HG03439 (cell line): ENCODE data around the gene LEPROT.
"Not testable (repeated sequence)": the region's sequence is repeated elsewhere in the genome, so short reads cannot be mapped to it uniquely, and the experiment has no call there.

Experiments used
- ATAC-seq: cut with Tn5 transposase; IDR thresholded peaks from one replicate; pipeline ENCODE4 v1.9.1; 2021; ENCODE audit warnings: mild to moderate bottlenecking, moderate library complexity; ENCODE audit not compliant: unreplicated experiment

LEPROT gene

GRCh38 chr1:65435987-65436386 lies 15.5 kb downstream of the LEPROT start:
- ATAC-seq = no peak

- ATAC-seq = no peak
These were observed 17.1 kb downstream of the LEPROT start for GRCh38 chr1:65437616-65438015.

DNA sequence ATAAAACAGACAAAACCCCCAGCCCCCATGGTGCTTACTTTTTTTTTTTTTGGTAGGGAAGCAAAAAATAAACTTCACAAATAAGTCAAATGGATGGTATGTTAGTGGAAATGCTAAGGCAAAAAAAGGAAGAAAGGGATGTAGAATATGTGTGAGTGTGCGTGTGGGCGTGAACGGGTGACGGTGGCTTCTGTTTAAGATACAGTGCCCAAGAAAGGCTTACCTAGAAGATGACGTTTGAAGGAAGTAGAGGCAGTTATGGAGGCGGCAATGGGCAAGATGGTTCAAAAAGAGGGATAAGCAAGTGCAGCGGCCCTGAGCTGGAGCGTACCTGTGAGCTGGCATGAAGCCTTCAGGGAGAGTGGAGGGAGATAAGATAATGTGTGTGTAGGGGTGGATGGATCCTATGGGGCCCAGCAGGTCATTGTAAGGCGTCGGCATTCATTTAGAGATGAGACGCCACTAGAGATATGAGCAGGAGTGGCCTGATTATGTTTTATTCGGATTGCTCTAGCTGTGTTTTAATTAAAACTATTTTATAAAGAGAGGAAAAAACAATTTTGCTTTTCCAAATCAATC lies 19.9 kb downstream of the LEPROT start:
- no peak for ATAC-seq

- no peak for ATAC-seq
These were observed 20.4 kb downstream of the LEPROT start for GRCh38 chr1:65440915-65441314.

GRCh38 chr1:65441464-65441863 lies 21.0 kb downstream of the LEPROT start:
- ATAC-seq = no peak

GRCh38 chr1:65442442-65442841 lies 22.0 kb downstream of the LEPROT start:
- no peak for ATAC-seq

DNA sequence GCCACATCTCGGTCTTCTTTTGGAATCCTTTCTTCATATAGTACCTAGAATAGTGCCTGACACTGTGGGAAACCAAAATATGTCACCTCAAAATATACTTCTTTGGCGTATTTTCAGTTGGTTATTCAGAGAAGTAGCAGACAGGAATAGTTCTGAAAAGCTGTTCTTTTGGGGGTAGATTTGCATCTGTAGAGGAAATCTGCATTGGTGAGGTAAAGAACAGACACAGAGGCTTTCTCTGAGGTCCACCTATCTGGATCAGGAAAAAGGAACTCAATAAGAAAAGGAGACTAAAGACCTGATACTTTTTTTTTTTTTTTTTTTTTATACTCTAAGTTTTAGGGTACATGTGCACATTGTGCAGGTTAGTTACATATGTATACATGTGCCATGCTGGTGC lies 23.2 kb downstream of the LEPROT start:
- no peak for ATAC-seq

DNA sequence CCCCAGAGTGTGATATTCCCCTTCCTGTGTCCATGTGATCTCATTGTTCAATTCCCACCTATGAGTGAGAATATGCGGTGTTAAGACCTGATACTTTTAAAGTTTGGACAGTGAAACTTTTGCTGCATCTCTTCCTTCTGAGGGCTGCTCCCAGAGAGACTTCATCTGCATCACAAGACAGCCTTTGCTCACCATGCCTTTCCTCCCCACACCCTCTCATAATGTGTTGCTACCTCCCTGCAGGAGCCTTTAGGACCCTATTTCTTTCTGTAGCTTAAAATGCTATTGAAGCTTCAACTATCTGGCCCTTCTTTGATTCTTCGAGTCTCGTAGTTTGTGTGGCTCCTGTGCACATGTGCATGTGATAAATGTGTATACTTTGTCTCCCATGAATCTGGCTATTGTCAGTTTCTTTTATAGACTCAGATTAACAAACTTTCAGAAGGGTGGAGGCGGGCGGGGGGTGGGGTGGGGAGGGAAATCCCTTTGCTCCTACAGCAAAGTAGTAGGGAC lies 23.7 kb downstream of the LEPROT start:
- ATAC-seq = no peak

- ATAC-seq = no peak
These were observed 25.4 kb downstream of the LEPROT start for GRCh38 chr1:65445837-65446236.

GRCh38 chr1:65449214-65449823 lies 28.9 kb downstream of the LEPROT start:
- no peak for ATAC-seq

DNA sequence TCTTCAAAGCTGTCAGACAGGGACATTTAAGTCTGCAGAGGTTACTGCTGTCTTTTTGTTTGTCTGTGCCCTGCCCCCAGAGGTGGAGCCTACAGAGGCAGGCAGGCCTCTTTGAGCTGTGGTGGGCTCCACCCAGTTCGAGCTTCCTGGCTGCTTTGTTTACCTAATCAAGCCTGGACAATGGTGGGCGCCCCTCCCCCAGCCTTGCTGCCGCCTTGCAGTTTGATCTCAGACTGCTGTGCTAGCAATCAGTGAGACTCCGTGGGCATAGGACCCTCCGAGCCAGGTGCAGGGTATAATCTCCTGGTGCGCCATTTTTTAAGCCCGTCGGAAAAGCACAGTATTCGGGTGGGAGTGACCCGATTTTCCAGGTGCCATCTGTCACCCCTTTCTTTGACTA lies 35.2 kb downstream of the LEPROT start:
- ATAC-seq = not testable (repeated sequence)

DNA sequence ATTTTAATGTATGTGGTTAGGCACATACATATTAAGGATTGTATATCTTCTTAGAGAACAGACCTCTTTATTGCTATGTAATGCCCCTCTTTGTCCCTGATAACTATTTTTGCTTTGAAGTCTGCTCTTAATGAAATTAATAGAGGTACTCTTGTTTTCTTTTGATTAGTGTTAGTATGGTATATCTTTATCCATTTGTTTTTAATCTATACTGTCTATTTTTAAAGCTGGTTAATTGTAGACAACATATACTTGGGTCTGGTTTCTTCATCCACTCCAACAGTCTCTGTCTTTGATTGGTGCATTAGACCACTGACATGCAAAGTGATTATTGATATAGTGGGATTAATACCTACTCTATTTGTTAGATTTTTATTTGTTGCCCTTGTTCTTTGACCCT lies 36.0 kb downstream of the LEPROT start:
- ATAC-seq = no peak

DNA sequence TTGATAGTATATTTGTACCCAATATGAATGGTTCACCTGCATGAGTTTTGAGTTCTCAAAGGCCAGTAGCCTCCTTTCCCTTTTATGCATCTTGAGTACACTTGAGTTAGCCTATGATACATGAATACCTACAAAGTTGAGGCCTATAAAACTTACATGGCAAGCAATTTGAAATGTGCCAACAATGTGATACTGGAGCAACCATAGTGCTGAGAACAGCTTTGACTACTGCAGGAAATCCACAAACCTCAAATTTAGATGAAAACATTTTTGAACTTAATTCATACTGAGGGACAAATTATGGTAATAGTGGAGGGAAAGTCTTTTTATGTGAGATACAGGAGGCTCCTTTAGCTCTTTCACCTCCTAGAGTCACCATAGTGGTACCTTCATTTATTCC lies 37.4 kb downstream of the LEPROT start:
- no peak for ATAC-seq

GRCh38 chr1:65458730-65459396 lies 38.4 kb downstream of the LEPROT start:
- no peak for ATAC-seq

DNA sequence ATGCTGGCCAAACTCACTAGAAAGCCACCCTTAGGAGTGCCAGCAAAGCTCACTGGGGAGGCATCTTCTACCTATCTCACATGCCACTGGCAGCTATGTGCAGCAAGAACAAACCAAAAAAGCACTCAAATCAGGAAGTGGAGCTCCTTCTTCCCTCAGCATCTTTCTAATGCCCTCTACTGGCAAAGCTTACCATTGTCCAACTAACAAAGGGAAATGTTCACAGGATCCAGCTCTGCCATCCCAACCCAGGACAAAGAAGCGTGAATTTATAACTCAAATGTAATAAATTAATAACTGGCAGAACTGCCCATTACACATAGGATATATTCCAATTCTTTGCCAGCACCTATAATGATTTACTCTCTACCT lies 38.9 kb downstream of the LEPROT start:
- no peak for ATAC-seq

DNA sequence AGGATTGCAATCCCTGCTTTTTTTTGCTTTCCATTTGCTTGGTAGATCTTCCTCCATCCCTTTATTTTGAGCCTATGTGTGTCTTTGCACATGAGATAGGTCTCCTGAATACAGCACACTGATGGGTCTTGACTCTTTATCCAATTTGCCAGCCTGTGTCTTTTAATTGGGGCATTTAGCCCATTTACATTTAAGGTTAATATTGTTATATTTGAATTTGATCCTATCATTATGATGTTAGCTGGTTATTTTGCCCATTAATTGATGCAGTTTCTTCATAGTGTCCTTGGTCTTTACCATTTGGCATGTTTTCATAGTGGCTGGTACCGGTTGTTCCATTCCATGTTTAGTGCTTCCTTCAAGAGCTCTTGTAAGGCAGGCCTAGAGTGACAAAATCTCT lies 45.4 kb downstream of the LEPROT start:
- ATAC-seq = not testable (repeated sequence)

DNA sequence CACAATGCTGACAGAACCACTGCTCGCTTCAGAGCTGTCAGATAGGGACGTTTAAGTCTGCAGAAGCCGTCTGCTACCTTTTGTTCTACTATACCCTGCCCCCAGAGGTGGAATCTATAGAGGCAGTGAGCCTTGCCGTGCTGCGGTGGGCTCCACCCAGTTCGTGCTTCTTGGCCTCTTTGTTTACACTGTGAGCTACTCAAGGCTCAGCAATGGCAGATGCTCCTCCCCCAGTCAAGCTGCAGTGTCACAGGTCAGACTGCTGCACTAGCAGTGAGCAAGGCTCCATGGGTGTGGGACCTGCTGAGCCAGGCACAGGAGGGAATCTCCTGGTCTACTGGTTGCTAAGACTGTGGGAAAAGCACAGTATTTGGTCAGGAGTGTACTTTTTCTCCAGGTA lies 47.1 kb downstream of the LEPROT start:
- ATAC-seq = no peak

DNA sequence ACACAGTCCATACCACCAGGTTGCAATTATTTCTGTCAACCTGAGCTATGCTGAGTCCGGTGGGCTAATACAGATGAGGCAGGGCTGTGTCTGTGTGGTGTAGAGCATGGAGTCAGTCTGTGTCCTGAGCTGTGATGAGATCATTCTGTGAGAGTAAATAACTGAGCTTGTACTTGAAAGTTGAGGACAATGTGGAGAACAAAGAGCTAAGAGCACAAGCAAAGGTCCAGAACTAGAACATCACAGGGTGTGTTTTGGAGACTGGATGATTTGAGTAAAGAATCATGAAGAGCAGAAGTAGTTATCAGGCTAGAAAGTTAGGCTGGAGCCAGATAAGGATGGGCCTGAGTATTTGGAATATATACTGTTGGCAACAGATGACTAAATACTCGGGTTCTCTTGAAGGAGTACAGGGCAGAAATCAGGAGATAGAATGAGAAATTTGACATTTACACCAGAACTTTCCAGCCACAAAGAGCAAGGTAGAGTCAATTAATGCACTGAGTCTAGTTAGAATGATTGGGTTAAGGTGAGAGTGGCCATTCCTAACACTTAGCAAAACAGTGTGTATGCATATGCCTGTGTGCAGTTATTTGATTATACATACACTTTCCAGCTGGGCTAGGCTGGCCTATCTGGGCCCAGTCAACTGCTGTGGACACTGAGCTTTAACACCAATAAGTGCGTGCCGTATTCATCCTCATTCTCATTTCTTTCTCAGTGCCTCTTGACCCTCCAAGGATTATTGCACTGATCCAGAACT lies 48.8 kb downstream of the LEPROT start:
- no peak for ATAC-seq

- no peak for ATAC-seq
These were observed 49.4 kb downstream of the LEPROT start for GRCh38 chr1:65469889-65470340.

GRCh38 chr1:65470766-65471165 lies 50.3 kb downstream of the LEPROT start:
- no peak for ATAC-seq

- no peak for ATAC-seq
These were observed 50.9 kb downstream of the LEPROT start for GRCh38 chr1:65471213-65471833.
